Body of pancreas (tissue), 4 donors: ENCODE data around the gene KIF25. TPM values are rescaled to one million over a fixed set of nuclear protein-coding genes. Genes with fewer than 3 reads are reported as not detected.

ENCODE experiments used
- ATAC-seq: fragments of 150-250 bp; one replicate; pipeline ENCODE4 v1.9.1; 2016
- DNase-seq, 4 donors: peaks; one replicate each; pipeline ENCODE4 v3.0.0-alpha.2; 2019
- H3K27ac ChIP-seq, 4 donors: fragments of 200-600 bp; sonication (generic); 1 replicate in 3 of 4; 2 replicates in 1 of 4; pipeline versions ENCODE4 v1.5.1 to v1.6.1; 2016 to 2019; ENCODE audit warnings: mild to moderate bottlenecking in 1 of 4, mixed read lengths in 1 of 4, moderate library complexity in 1 of 4
- H3K27me3 ChIP-seq, 2 donors: fragments of 200-600 bp; sonication (generic); one replicate each; pipeline ENCODE4 v1.6.0; 2016; ENCODE audit warnings: mild to moderate bottlenecking in 1 of 2
- H3K36me3 ChIP-seq, 2 donors: fragments of 200-600 bp; sonication (generic); replicated peaks in 1 of 2; 2 replicates each; pipeline ENCODE4 v1.5.1; 2016; ENCODE audit warnings: low read depth in 2 of 2; ENCODE audit not compliant: insufficient read depth in 1 of 2
- H3K4me1 ChIP-seq: fragments of 200-600 bp; sonication (generic); one replicate; pipeline ENCODE4 v1.6.0; 2016
- H3K4me3 ChIP-seq, 2 donors: fragments of 200-600 bp; sonication (generic); 1 replicate in 1 of 2; 2 replicates in 1 of 2; pipeline ENCODE4 v1.5.1; 2016 to 2019
- H3K9me3 ChIP-seq, 3 donors: fragments of 200-600 bp; sonication (generic); 1 replicate in 2 of 3; 2 replicates in 1 of 3; pipeline ENCODE4 v1.5.1; 2016
- POLR2A ChIP-seq, 3 donors: fragments of 450-650 bp; IDR thresholded peaks; one replicate each; pipeline ENCODE4 v1.6.1; 2016; ENCODE audit warnings: antibody characterized with exemption in 3 of 3, mild to moderate bottlenecking in 2 of 3
- WGBS, 2 donors: methylation state at CpG; one replicate each; pipeline ENCODE4 v1.1.5; 2017; 5-methylcytosine and 5-hydroxymethylcytosine counted together
- intact Hi-C: fragments of 100-400 bp; cut with DNase I; formaldehyde crosslinking; loops from one replicate; pipeline ENCODE4 v1.15.1; 2023
- total RNA-seq, 2 donors: library from RNA; depleted of rRNA; stranded (reverse); fragments of >200 nt; gene quantifications; one replicate each; pipeline ENCODE4 v1.1.0, GENCODE V29; 2016
- TF ChIP-seq, protein P1 (sequence below), 7 experiments: fragments of 450-650 bp in 4 of 7; fragments of 200-600 bp in 3 of 7; sonication (generic) in 3 of 7; IDR thresholded peaks; one replicate each; pipeline ENCODE4 v1.5.1; 2016 to 2019; ENCODE audit warnings: antibody characterized with exemption in 7 of 7

The KIF25 gene
- total RNA-seq, 2 donors from 2014 or later, result 1.8 TPM; not detected in 1

DNA sequence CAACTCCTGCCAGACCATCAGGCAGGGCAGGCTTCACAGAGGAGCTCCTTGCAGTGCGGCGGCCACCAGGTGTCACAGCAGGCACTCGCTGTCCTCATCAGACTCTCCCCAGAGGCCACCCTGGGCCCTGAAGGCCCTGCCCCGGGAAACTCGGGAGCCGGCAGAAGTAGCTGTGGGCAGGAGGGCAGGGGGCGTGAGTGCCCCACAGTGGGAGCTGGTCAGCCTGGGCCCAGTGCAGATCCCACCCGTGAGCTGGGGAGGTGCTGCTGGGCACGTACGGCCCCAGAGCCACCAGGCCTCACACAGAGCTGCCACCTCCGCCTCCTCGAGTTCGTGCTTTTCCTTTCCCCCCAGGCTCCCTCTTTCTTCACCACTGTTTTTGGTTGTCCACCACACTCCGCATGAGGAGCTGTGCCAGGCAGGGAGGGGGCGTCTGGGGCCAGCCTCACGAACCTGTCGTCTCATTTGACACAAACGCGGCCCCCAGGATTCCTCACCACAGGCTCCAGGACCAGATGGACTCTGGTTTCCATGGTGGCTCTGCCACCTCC lies 47.7 kb downstream of the KIF25 start:
- Histone ChIP-seq H3K27me3 (no peaks in the 10 kb centered on the region), H3K9me3 (peaks cover 0 to 8% (median 0%) of the 10 kb centered on the region in 3 donors), H3K36me3 (no peaks in the 10 kb centered on the region), H3K4me3 (no peak overlapping the region), H3K4me1 (peaks cover 8% of the 10 kb centered on the region), H3K27ac (no peak overlapping the region)
- TF ChIP-seq, protein P1, sequence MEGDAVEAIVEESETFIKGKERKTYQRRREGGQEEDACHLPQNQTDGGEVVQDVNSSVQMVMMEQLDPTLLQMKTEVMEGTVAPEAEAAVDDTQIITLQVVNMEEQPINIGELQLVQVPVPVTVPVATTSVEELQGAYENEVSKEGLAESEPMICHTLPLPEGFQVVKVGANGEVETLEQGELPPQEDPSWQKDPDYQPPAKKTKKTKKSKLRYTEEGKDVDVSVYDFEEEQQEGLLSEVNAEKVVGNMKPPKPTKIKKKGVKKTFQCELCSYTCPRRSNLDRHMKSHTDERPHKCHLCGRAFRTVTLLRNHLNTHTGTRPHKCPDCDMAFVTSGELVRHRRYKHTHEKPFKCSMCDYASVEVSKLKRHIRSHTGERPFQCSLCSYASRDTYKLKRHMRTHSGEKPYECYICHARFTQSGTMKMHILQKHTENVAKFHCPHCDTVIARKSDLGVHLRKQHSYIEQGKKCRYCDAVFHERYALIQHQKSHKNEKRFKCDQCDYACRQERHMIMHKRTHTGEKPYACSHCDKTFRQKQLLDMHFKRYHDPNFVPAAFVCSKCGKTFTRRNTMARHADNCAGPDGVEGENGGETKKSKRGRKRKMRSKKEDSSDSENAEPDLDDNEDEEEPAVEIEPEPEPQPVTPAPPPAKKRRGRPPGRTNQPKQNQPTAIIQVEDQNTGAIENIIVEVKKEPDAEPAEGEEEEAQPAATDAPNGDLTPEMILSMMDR (IDR thresholded peaks at IDR 0.05), result no peak
- no peak for TF ChIP-seq POLR2A (IDR thresholded peaks at IDR 0.05)
- ATAC-seq (no peak), DNase-seq (no peak)
- intact Hi-C loops, result no loop called here
- 94 to 95% methylated on average over 9 to 19 of the region's 19 CpGs for WGBS, 2 donors

DNA sequence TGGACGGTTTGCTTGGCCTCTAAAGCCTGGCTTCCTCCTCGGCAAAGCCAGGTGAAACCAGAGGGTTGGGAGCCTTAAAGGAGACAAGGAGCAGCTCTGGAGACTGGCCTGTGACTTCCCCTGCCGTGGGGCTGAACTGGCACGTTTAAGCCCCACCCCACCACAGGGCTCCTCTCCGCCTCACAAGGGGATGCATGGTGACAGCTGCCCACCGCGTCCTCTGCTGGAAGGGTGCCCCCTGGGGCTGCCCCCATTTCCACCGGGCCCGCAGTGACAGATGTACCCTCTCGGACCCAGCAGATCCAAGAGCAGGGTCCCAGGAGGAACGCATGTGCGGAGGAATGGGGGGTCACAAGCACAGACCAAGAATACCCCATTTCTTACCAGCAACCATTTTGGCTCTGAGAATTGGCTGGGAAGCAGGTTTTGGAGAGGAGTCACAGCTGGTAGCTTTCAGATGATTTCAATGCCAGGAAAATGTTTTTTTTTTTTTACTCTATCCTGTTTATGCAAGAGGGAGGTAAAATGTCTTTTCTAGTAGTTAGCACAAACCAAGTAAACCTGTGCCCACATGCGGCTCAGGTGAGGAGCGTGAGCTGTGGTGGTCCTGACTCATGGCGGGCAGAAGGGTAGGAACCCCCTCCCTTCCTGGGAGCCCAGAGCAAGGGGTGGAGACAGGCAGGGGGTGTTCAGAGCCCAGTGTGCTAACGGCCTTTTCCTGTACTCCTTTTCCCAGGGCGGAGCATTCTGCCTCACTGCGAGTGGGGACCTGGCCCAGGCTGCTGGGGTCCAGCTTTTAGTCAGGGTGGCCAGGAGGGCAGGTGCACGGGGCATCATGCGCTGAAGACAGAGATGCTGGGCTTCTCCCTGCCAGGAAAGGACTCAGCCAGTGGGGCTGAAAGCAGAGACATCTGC lies 48.5 kb downstream of the KIF25 start:
- DNase-seq, result no peak

DNA sequence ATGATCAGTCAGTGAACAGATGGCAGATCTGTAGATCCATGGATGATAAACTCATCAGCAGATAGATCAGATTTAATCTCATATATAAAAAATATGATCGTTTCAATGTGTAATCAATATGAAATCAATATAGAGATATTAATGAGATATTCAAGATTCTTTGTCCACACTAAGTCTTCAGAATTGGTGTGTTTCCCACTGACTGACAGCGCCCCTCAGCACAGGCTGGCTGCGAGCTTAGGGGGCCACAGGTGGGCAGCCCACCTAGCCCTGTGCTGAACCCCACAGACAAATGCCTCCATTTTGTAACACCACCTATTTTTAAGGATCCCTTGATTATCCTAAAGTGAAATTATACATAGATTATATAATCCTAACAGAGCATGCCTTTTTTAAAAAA lies 49.2 kb downstream of the KIF25 start:
- no peak overlapping the region for H3K27ac ChIP-seq

More for the DNA sequence above, 48.5 kb downstream of the KIF25 start:
- whole genome bisulfite sequencing, 2 donors, result 83 to 84% methylated on average over 16 to 18 of the region's 20 CpGs
- Histone ChIP-seq H3K9me3 (peaks cover 0 to 2% (median 0%) of the 10 kb centered on the region in 3 donors), H3K27me3 (no peaks in the 10 kb centered on the region), H3K36me3 (no peaks in the 10 kb centered on the region), H3K4me3 (no peak overlapping the region), H3K27ac (no peak overlapping the region), H3K4me1 (peaks cover 8% of the 10 kb centered on the region)
- TF ChIP-seq, protein P1 (IDR thresholded peaks at IDR 0.05), result no peak
- TF ChIP-seq POLR2A (IDR thresholded peaks at IDR 0.05), result no peak
- intact Hi-C loops, result no loop called here
- no peak for ATAC-seq

DNA sequence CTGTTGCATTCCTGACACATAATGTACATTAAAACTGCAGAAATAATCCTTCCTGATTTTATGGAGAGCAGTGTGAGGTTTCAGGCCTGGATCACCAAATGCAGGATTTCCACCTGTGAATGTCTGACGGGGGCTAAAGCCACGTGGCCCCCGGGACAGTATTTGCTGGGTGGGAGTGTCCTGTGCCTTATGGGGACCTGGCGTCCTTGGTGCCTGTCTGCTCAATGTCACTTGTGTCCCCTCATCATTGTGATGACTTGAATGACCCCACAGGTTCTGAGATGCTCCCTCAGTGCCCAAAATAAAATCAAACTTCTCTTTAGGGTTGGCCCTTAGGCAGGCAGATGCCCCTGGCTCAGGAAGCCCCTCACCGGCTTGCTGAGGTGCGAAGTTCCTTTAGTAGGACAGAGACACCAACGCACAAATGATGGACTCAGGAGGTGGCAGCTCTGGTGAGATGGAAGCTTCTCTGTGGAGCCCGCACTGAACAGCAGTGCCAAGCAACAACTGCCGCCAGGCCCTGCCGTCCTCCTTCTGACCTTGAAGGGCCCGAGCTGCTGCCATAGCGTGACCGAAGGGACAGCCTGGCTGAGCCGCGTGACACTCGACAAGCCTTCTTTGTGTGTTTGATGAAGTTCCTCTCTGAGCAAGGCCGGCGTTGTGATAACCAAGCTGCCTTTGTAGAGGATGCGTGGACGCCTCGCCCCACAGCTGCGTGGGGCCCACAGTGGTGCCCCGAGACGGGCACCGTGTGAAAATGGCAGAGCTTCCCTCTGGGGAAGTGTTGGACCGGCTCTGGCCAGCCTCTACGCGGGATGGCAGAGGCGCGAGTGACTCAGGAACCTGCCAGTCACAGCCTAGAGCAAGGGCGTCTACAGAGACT lies 50.6 kb downstream of the KIF25 start:
- H3K27me3 ChIP-seq, result no peaks in the 10 kb centered on the region
- no peaks in the 10 kb centered on the region for H3K36me3 ChIP-seq
- DNase-seq (no peak), ATAC-seq (no peak)
- no peak overlapping the region for H3K27ac ChIP-seq
- 82 to 83% methylated on average over 13 to 29 of the region's 31 CpGs for WGBS, 2 donors
- no peak overlapping the region for H3K4me3 ChIP-seq
- H3K4me1 ChIP-seq, result peaks cover 8% of the 10 kb centered on the region
- intact Hi-C loops, result no loop called here
- no peak for TF ChIP-seq POLR2A (IDR thresholded peaks at IDR 0.05)
- TF ChIP-seq, protein P1 (IDR thresholded peaks at IDR 0.05), result no peak
- H3K9me3 ChIP-seq, result no peaks in the 10 kb centered on the region

More for the DNA sequence above, 49.2 kb downstream of the KIF25 start:
- no peaks in the 10 kb centered on the region for H3K27me3 ChIP-seq
- no peak for ATAC-seq
- intact Hi-C loops, result no loop called here
- no peaks in the 10 kb centered on the region for H3K36me3 ChIP-seq
- no peak for DNase-seq
- peaks cover 8% of the 10 kb centered on the region for H3K4me1 ChIP-seq
- TF ChIP-seq POLR2A (IDR thresholded peaks at IDR 0.05), result no peak
- TF ChIP-seq, protein P1 (IDR thresholded peaks at IDR 0.05), result no peak
- H3K9me3 ChIP-seq, result no peaks in the 10 kb centered on the region
- WGBS, 2 donors, result 93 to 95% methylated on average over 3 of the region's 3 CpGs
- no peak overlapping the region for H3K4me3 ChIP-seq
